GM03348 (cell line): ENCODE measurements around the gene LIN54.
"Not testable (repeated sequence)": the region's sequence is repeated elsewhere in the genome, so short reads cannot be mapped to it uniquely, and the experiment has no call there.

Experiments
- DNase-seq: peaks from one replicate; pipeline ENCODE4 v3.0.0; 2012; ENCODE audit warnings: low spot score

The LIN54 gene

DNA sequence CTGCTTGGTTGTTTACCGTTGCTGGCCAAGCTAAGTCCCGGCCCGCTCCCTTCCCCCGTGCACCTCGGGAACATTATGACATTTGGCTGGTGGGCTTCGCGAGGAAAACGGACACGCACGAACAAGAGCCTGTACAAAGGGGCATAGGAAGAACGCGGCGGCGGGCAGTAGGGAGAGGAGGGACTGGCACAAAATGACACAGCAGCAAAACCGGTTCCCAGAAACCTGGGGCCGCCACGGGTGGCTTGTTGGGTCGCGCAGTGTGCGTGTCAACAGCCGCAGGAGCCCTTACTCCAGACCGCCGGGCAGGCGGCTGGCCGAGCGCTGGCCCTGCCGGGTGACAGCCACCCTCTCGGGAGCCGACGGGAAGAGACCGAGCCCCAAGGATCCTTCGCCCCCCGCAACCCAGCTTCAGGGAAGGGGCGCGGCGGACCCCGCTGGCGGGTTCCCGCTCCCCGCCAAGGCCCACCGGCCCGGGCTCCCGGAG lies 1.6 kb upstream of the LIN54 start:
- DNase-seq, result no peak

- DNase-seq, result no peak
Observed at GRCh38 chr4:83011689-83012199, 1.1 kb upstream of the LIN54 start.

- DNase-seq, result peak; percentile 36
Observed at GRCh38 chr4:83010111-83010521, 507 bp downstream of the LIN54 start.

- no peak for DNase-seq
Observed at GRCh38 chr4:83009529-83009928, 1.1 kb downstream of the LIN54 start.

DNA sequence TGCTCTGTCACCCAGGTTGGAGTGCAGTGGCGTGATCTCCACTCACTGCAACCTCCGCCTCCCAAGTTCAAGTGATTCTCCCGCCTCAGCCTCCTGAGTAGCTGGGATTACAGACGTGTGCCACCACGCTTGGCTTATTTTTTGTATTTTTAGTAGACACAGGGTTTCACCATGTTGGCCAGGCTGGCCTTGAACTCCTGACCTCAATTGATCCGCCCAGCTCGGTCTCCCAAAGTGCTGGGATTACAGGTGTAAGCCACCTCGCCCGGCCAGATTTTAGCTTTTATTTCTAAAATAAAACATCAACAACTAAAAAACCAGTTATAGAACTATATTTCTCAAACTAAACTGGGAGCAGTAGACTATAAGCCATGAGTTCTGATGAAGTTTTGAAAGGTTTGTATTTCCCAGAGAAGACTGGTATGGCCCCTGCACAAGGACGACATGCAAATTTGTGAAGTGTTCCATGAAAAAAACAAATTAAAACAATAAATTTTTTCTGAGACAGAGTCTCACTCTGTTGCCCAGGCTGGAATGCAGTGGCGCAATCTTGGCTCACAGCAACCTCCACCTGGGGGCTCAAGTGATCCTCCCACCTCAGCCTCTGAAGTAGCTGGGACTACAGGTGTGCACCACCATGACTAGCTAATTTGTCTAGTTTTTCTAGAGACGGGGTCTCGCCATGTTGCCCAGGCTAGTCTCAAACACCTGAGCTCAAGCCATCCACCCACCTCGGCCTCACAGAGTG lies 7.4 kb downstream of the LIN54 start:
- DNase-seq, result not testable (repeated sequence)

DNA sequence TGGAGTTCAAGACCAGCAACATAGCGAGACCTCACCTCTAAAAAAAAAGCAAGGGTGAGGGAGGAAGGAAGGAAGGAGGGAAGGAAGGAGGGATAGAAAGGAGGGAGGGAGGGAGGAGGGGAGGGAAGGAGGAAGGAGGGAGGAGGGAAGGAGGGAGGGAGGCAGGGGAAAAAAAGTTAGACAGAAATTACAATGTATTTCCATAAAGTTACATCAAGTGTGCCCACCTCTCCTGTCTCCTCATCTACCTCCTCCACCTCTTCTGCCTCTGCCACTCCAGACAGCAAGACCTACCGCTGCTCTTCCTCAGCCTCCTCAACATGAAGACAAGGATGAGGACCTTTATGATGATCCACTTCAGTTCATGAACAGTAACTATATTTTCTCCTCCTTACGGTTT lies 8.3 kb downstream of the LIN54 start:
- no peak for DNase-seq

GRCh38 chr4:82998898-82999297 lies 11.7 kb downstream of the LIN54 start:
- no peak for DNase-seq

DNA sequence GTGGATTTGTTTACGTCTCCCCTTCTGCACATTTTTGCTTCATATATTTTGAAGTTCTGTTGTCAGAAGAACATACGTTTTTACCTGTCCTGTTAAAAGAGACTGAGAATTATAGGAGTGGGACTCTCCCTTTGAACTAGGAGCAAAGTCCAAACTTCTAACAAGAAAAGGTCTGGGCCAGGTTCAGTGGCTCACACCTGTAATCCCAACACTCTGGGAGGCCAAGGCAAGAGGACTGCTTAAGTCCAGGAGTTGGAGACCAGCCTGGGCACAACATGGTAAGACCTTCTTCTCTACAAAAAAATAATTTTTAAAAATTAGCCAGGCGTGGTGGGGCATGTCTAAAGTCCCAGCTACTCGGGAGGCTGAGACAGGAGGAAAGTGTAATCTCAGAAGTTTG lies 15.8 kb downstream of the LIN54 start:
- DNase-seq, result no peak

- no peak for DNase-seq
Observed at GRCh38 chr4:82989575-82990429, 20.8 kb downstream of the LIN54 start.

GRCh38 chr4:82988323-82988832 lies 22.2 kb downstream of the LIN54 start:
- DNase-seq, result peak; percentile 55

- DNase-seq, result not testable (repeated sequence)
Observed at GRCh38 chr4:82987519-82987918, 23.1 kb downstream of the LIN54 start.

DNA sequence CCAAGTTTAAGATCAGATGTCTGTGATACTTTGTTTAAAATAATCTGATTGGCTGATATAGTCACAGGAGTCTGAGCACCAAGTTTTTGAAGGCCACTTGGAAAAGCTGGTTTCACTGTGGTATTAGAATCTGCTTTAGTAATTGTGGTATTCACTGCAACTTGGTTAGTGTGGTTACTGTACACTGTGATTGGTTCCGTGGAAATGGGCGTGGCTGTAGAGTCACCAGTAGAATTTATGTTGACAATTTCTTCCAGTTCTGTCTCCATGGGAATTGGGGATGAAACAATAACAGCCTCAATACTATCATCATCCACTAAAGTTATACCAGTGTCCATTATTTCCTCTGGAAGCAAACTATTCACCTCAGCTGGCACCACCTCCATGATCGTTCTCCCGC lies 26.2 kb downstream of the LIN54 start:
- DNase-seq, result peak; percentile 14

DNA sequence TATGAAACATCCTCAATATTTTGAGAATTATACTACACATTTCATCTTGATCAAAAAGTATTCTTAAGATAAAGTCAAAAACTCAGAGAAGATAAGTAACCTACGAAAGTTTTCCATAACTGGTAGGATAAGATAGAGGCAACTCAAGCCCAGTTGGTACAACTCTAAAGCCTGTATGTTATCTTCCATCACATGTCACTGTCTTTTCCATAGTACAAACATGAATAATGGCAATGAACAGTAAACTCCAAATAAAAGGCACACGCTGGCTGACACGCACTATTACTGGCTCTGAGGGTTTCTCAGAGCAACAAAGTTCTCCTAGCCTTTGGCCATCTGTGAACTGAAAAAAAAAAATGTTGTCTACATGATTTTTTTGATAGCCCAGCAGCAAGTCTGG lies 27.2 kb downstream of the LIN54 start:
- DNase-seq, result no peak

GRCh38 chr4:82981138-82981537 lies 29.5 kb downstream of the LIN54 start:
- DNase-seq, result no peak

DNA sequence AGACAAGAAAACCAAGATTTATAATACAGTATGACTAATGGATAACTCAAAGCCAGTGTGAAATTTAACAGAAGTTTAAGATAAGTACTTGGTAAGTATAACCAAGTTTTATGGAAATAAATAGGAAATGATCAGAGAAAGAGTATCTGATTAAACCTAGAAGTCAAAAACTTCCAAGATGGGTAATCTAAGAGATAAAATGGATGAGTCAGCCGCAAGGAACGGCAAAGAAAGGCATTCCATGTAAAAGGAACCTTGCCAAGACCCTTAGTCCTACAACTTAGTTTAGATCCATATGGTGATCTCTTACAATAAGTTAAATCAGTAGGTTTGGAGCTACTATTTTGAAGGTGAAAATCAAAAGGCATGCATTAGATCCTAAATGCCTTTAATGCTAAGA lies 34.8 kb downstream of the LIN54 start:
- DNase-seq, result no peak

GRCh38 chr4:82969414-82969813 lies 41.2 kb downstream of the LIN54 start:
- DNase-seq, result no peak

- DNase-seq, result no peak
Observed at GRCh38 chr4:82968972-82969371, 41.7 kb downstream of the LIN54 start.

DNA sequence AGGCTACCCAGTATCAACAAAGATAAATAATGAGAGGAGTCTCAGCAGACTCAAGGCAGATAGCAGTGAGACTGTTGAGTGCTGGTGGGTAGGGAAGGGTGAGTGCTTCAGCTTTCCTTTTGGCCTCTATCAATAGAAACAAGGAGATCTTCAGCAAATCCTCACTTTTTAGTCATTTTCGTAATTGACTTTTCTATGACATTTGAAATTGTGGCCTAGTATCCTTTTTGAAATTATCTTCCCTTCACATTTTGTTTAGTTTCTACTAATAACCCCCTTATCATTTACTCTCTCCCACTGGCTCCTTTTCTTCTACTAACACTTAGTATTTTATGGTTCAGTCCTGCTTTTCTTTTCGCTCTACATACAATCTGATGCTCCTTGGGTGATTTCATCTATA lies 44.9 kb downstream of the LIN54 start:
- DNase-seq, result no peak

GRCh38 chr4:82957045-82957444 lies 53.6 kb downstream of the LIN54 start:
- DNase-seq, result no peak

- no peak for DNase-seq
Observed at GRCh38 chr4:82954212-82954611, 56.4 kb downstream of the LIN54 start.

DNA sequence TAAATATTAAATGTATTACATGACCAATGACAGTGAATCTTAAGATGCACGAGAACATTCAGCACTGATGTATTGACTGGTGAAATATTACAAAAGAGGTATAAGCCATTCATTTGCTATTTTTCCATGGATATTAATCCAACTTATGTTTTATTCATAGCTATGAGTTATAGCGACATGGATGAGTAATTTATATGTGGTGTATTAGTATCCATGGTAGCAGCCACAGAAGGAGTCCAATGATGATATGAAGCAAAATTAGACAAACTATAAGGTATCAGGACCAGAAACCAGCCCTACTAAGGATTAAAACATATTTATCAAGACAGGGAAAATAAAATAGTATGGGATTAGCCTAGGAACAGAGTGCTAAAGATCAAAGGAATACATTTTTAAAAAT lies 59.4 kb downstream of the LIN54 start:
- no peak for DNase-seq

- DNase-seq, result no peak
Observed at GRCh38 chr4:82948647-82949204, 61.9 kb downstream of the LIN54 start.
